Neuronal stem cell (in vitro differentiated cells): ENCODE data around the gene GCC1.

Experiments used
- DNase-seq: peaks from one replicate; pipeline ENCODE4 v3.0.0-alpha.2; 2013; ENCODE audit warnings: low spot score
- H2AFZ ChIP-seq: one replicate; pipeline ENCODE4 v1.6.1; 2013; ENCODE audit warnings: mild to moderate bottlenecking, low read length, inconsistent platforms
- H2AK5ac ChIP-seq: 2 replicates; pipeline ENCODE4 v1.6.1; 2013; ENCODE audit warnings: low read depth, mild to moderate bottlenecking, inconsistent platforms, low read length, moderate library complexity, mixed read lengths
- H2BK120ac ChIP-seq: 2 replicates; pipeline ENCODE4 v1.6.1; 2013; ENCODE audit warnings: low read depth, mild to moderate bottlenecking, inconsistent platforms, low read length, moderate library complexity, mixed read lengths
- H2BK12ac ChIP-seq: one replicate; pipeline ENCODE4 v1.6.1; 2013; ENCODE audit warnings: low read length, inconsistent platforms
- H2BK15ac ChIP-seq: 2 replicates; pipeline ENCODE4 v1.6.1; 2013; ENCODE audit warnings: mild to moderate bottlenecking, low read length, inconsistent platforms, mixed read lengths
- H2BK5ac ChIP-seq: one replicate; pipeline ENCODE4 v1.6.1; 2013; ENCODE audit warnings: inconsistent platforms, mild to moderate bottlenecking, low read length, moderate library complexity
- H3K14ac ChIP-seq: one replicate; pipeline ENCODE4 v1.6.1; 2013; ENCODE audit warnings: low read length, inconsistent platforms
- H3K18ac ChIP-seq: 2 replicates; pipeline ENCODE4 v1.6.1; 2013; ENCODE audit warnings: low read length, inconsistent platforms
- H3K23ac ChIP-seq: 2 replicates; pipeline ENCODE4 v1.6.1; 2013; ENCODE audit warnings: low read depth, mild to moderate bottlenecking, mixed read lengths, low read length, inconsistent platforms; ENCODE audit not compliant: poor library complexity
- H3K27ac ChIP-seq: replicated peaks from 3 replicates; pipeline ENCODE4 v1.5.1; 2013; ENCODE audit warnings: low read length, inconsistent platforms
- H3K27me3 ChIP-seq, 3 experiments: 2 replicates each; pipeline ENCODE4 v1.6.1; 2013; ENCODE audit warnings: low read length in 3 of 3, mild to moderate bottlenecking in 2 of 3, inconsistent platforms in 1 of 3, low read depth in 1 of 3, mixed read lengths in 1 of 3, moderate library complexity in 1 of 3; ENCODE audit not compliant: control insufficient read depth in 3 of 3, insufficient read depth in 3 of 3
- H3K36me3 ChIP-seq, 2 donors: replicated peaks in 1 of 2; 2 replicates each; pipeline ENCODE4 v1.6.1; 2013; ENCODE audit warnings: low read length in 2 of 2; ENCODE audit not compliant: control insufficient read depth in 2 of 2, insufficient read depth in 2 of 2
- H3K4ac ChIP-seq: 2 replicates; pipeline ENCODE4 v1.6.1; 2013; ENCODE audit warnings: inconsistent platforms, mild to moderate bottlenecking, low read length, moderate library complexity
- H3K4me1 ChIP-seq, 2 donors: 1 replicate in 1 of 2; 2 replicates in 1 of 2; pipeline ENCODE4 v1.6.1; 2013; ENCODE audit warnings: low read length in 2 of 2, low read depth in 1 of 2; ENCODE audit not compliant: control insufficient read depth in 2 of 2, insufficient read depth in 1 of 2
- H3K4me2 ChIP-seq: one replicate; pipeline ENCODE4 v1.6.1; 2013; ENCODE audit warnings: mild to moderate bottlenecking, low read length, inconsistent platforms; ENCODE audit not compliant: insufficient read depth, poor library complexity, severe bottlenecking
- H3K4me3 ChIP-seq, 2 donors: 2 replicates each; pipeline ENCODE4 v1.5.1; 2013; ENCODE audit warnings: low read length in 2 of 2, mild to moderate bottlenecking in 2 of 2, inconsistent platforms in 1 of 2, moderate library complexity in 1 of 2
- H3K79me1 ChIP-seq: one replicate; pipeline ENCODE4 v1.6.1; 2013; ENCODE audit warnings: low read depth, mild to moderate bottlenecking, inconsistent platforms, low read length, moderate library complexity
- H3K9ac ChIP-seq: one replicate; pipeline ENCODE4 v1.6.1; 2013; ENCODE audit warnings: mild to moderate bottlenecking, low read depth, low read length, inconsistent platforms; ENCODE audit not compliant: poor library complexity
- H3K9me3 ChIP-seq, 2 donors: replicated peaks in 1 of 2; 2 replicates each; pipeline versions ENCODE3 to v1.6.1; 2013; ENCODE audit warnings: low read length in 2 of 2, mild to moderate bottlenecking in 2 of 2, inconsistent platforms in 1 of 2, low read depth in 1 of 2, mixed read lengths in 1 of 2, moderate library complexity in 1 of 2; ENCODE audit not compliant: control insufficient read depth in 2 of 2, insufficient read depth in 1 of 2
- H4K8ac ChIP-seq: one replicate; pipeline ENCODE4 v1.6.1; 2013; ENCODE audit warnings: low read depth, mild to moderate bottlenecking, inconsistent platforms, low read length, moderate library complexity
- H4K91ac ChIP-seq: one replicate; pipeline ENCODE4 v1.6.1; 2013; ENCODE audit warnings: low read length, low read depth, mild to moderate bottlenecking, inconsistent platforms; ENCODE audit not compliant: poor library complexity
- WGBS, 2 donors: extraction: QIAGEN DNeasy Blood & Tissue Kit; methylation state at CpG; one replicate each; pipeline ENCODE4 v1.1.7; 2013; ENCODE audit warnings: missing lambda C conversion rate in 2 of 2, mixed read lengths in 1 of 2; ENCODE audit not compliant: insufficient read length in 2 of 2, insufficient replicate concordance in 1 of 2; ENCODE audit errors: extremely low coverage in 2 of 2; 5-methylcytosine and 5-hydroxymethylcytosine counted together

Gene GCC1

GRCh38 chr7:127609297-127609696 is 23.9 kb upstream of the GCC1 start:
- H4K8ac ChIP-seq = no peak overlapping the region
- peaks cover 3 to 4% of the 10 kb centered on the region in 2 donors for H3K9me3 ChIP-seq
- no peak overlapping the region for H4K91ac ChIP-seq
- H2BK120ac ChIP-seq = no peak overlapping the region
- no peak overlapping the region for H3K27ac ChIP-seq
- no peaks in the 10 kb centered on the region for H3K4me1 ChIP-seq
- no peak overlapping the region for H3K4me2 ChIP-seq
- H2AFZ ChIP-seq = no peak overlapping the region
- peak overlapping the region; percentile 84 for H3K14ac ChIP-seq
- H2AK5ac ChIP-seq = no peak overlapping the region
- no peak overlapping the region for H2BK5ac ChIP-seq
- no peak overlapping the region for H3K18ac ChIP-seq
- H3K4me3 ChIP-seq = peak overlapping the region in 1 of 2 donors; percentile 56
- no peaks in the 10 kb centered on the region for H3K36me3 ChIP-seq
- no peaks in the 10 kb centered on the region for H3K79me1 ChIP-seq
- no peak overlapping the region for H2BK12ac ChIP-seq
- DNase-seq = no peak
- no CpG with 5 or more reads among the region's 6 CpGs for WGBS, 2 donors
- no peak overlapping the region for H3K4ac ChIP-seq
- H3K27me3 ChIP-seq = peaks cover 0 to 3% (median 0%) of the 10 kb centered on the region in 3 experiments
- H2BK15ac ChIP-seq = no peak overlapping the region
- H3K23ac ChIP-seq = no peak overlapping the region
- no peak overlapping the region for H3K9ac ChIP-seq

GRCh38 chr7:127608446-127608845 is 23.1 kb upstream of the GCC1 start:
- no peak overlapping the region for H3K9ac ChIP-seq
- H3K9me3 ChIP-seq = peaks cover 3 to 4% of the 10 kb centered on the region in 2 donors
- H3K27me3 ChIP-seq = peaks cover 0 to 3% (median 0%) of the 10 kb centered on the region in 3 experiments
- no peak overlapping the region for H4K91ac ChIP-seq
- H3K4me1 ChIP-seq = no peaks in the 10 kb centered on the region
- H3K18ac ChIP-seq = no peak overlapping the region
- no peak overlapping the region for H2BK120ac ChIP-seq
- no peak overlapping the region for H3K14ac ChIP-seq
- no peak overlapping the region for H3K4ac ChIP-seq
- H3K36me3 ChIP-seq = no peaks in the 10 kb centered on the region
- no peaks in the 10 kb centered on the region for H3K79me1 ChIP-seq
- no CpG with 5 or more reads among the region's 6 CpGs for WGBS, 2 donors
- H3K27ac ChIP-seq = no peak overlapping the region
- no peak overlapping the region for H2AFZ ChIP-seq
- no peak overlapping the region for H3K23ac ChIP-seq
- H2BK5ac ChIP-seq = no peak overlapping the region
- no peak overlapping the region for H2BK15ac ChIP-seq
- no peak overlapping the region for H2BK12ac ChIP-seq
- no peak overlapping the region for H3K4me3 ChIP-seq
- no peak overlapping the region for H4K8ac ChIP-seq
- H2AK5ac ChIP-seq = no peak overlapping the region
- no peak for DNase-seq
- H3K4me2 ChIP-seq = no peak overlapping the region

GRCh38 chr7:127600885-127601284 is 15.5 kb upstream of the GCC1 start:
- H4K8ac ChIP-seq = no peak overlapping the region
- no peak overlapping the region for H2BK15ac ChIP-seq
- no peak overlapping the region for H3K4me2 ChIP-seq
- H4K91ac ChIP-seq = no peak overlapping the region
- no peak overlapping the region for H3K9ac ChIP-seq
- no peak overlapping the region for H2BK120ac ChIP-seq
- no peaks in the 10 kb centered on the region for H3K79me1 ChIP-seq
- no peaks in the 10 kb centered on the region for H3K9me3 ChIP-seq
- no peak overlapping the region for H3K14ac ChIP-seq
- H3K4me3 ChIP-seq = no peak overlapping the region
- peaks cover 0 to 5% of the 10 kb centered on the region in 2 donors for H3K4me1 ChIP-seq
- DNase-seq = no peak
- H3K27ac ChIP-seq = no peak overlapping the region
- H3K18ac ChIP-seq = no peak overlapping the region
- no peak overlapping the region for H2BK5ac ChIP-seq
- no peaks in the 10 kb centered on the region for H3K36me3 ChIP-seq
- no peak overlapping the region for H3K4ac ChIP-seq
- no peak overlapping the region for H3K23ac ChIP-seq
- peaks cover 0 to 6% (median 0%) of the 10 kb centered on the region in 3 experiments for H3K27me3 ChIP-seq
- H2AK5ac ChIP-seq = no peak overlapping the region
- no peak overlapping the region for H2BK12ac ChIP-seq
- WGBS, 2 donors = no CpG with 5 or more reads among the region's 3 CpGs
- H2AFZ ChIP-seq = no peak overlapping the region

- H4K8ac ChIP-seq = no peak overlapping the region
- no peak overlapping the region for H2AFZ ChIP-seq
- no peak overlapping the region for H3K4me3 ChIP-seq
- no peak overlapping the region for H4K91ac ChIP-seq
- no peak overlapping the region for H3K14ac ChIP-seq
- H3K4me1 ChIP-seq = peaks cover 0 to 5% of the 10 kb centered on the region in 2 donors
- no peak overlapping the region for H2BK15ac ChIP-seq
- H3K23ac ChIP-seq = no peak overlapping the region
- DNase-seq = no peak
- H3K18ac ChIP-seq = no peak overlapping the region
- H3K79me1 ChIP-seq = peaks cover 1% of the 10 kb centered on the region
- H2BK12ac ChIP-seq = no peak overlapping the region
- no peak overlapping the region for H3K4ac ChIP-seq
- WGBS, 2 donors = no CpG with 5 or more reads among the region's 6 CpGs
- H3K27ac ChIP-seq = no peak overlapping the region
- H2AK5ac ChIP-seq = no peak overlapping the region
- peaks cover 0 to 2% (median 2%) of the 10 kb centered on the region in 3 experiments for H3K27me3 ChIP-seq
- H3K9ac ChIP-seq = no peak overlapping the region
- H3K4me2 ChIP-seq = no peak overlapping the region
- H2BK120ac ChIP-seq = no peak overlapping the region
- no peaks in the 10 kb centered on the region for H3K36me3 ChIP-seq
- peak overlapping the region; percentile 29 for H2BK5ac ChIP-seq
- no peaks in the 10 kb centered on the region for H3K9me3 ChIP-seq
Measured at GRCh38 chr7:127598318-127598717, 12.9 kb upstream of the GCC1 start.
